ENCODE measurements around the gene GGTLC2.
"Not testable (repeated sequence)": the region's sequence is repeated elsewhere in the genome, so short reads cannot be mapped to it uniquely, and the experiment has no call there.

Gene GGTLC2

GRCh38 chr22:22604326-22605073, 39.9 kb upstream of the GGTLC2 start:
- DNase-seq (ENCODE audit: low read depth): no peak
- no peak for TF ChIP-seq CTCF (IDR thresholded peaks at IDR 0.05; ENCODE audit: control insufficient read depth, insufficient read depth, low read depth, low read length, missing control alignments)
- H3K4me3 ChIP-seq (ENCODE audit: control insufficient read depth, low read depth, low read length): no peak overlapping the region

- no peak for DNase-seq (ENCODE audit: low read depth)
- TF ChIP-seq CTCF (IDR thresholded peaks at IDR 0.05; ENCODE audit: control insufficient read depth, insufficient read depth, low read depth, low read length, missing control alignments): no peak
- H3K4me3 ChIP-seq (ENCODE audit: control insufficient read depth, low read depth, low read length): no peak overlapping the region
Measured at GRCh38 chr22:22605074-22605404, 39.4 kb upstream of the GGTLC2 start.

GRCh38 chr22:22608022-22608421, 36.4 kb upstream of the GGTLC2 start:
- DNase-seq (ENCODE audit: low read depth); H3K4me3 ChIP-seq (ENCODE audit: control insufficient read depth, low read depth, low read length): not testable (repeated sequence)

GRCh38 chr22:22609291-22609690, 35.1 kb upstream of the GGTLC2 start:
- DNase-seq (ENCODE audit: low read depth): no peak
- H3K4me3 ChIP-seq (ENCODE audit: control insufficient read depth, low read depth, low read length): no peak overlapping the region
- TF ChIP-seq CTCF (IDR thresholded peaks at IDR 0.05; ENCODE audit: control insufficient read depth, insufficient read depth, low read depth, low read length, missing control alignments): no peak

- no peak for TF ChIP-seq CTCF (IDR thresholded peaks at IDR 0.05; ENCODE audit: control insufficient read depth, insufficient read depth, low read depth, low read length, missing control alignments)
- no peak overlapping the region for H3K4me3 ChIP-seq (ENCODE audit: control insufficient read depth, low read depth, low read length)
- DNase-seq (ENCODE audit: low read depth): no peak
Measured at GRCh38 chr22:22612516-22612915, 31.9 kb upstream of the GGTLC2 start.

- H3K4me3 ChIP-seq (ENCODE audit: control insufficient read depth, low read depth, low read length): no peak overlapping the region
- DNase-seq (ENCODE audit: low read depth): no peak
- no peak for TF ChIP-seq CTCF (IDR thresholded peaks at IDR 0.05; ENCODE audit: control insufficient read depth, insufficient read depth, low read depth, low read length, missing control alignments)
Measured at GRCh38 chr22:22614065-22614464, 30.3 kb upstream of the GGTLC2 start.

GRCh38 chr22:22616636-22617035, 27.8 kb upstream of the GGTLC2 start:
- H3K4me3 ChIP-seq (ENCODE audit: control insufficient read depth, low read depth, low read length): no peak overlapping the region
- no peak for TF ChIP-seq CTCF (IDR thresholded peaks at IDR 0.05; ENCODE audit: control insufficient read depth, insufficient read depth, low read depth, low read length, missing control alignments)
- no peak for DNase-seq (ENCODE audit: low read depth)
